ENCODE results near the gene ETV6. TPM values are rescaled to one million over a fixed set of nuclear protein-coding genes. Genes with fewer than 3 reads are reported as not detected.

The ETV6 gene
- total RNA-seq, 2 experiments from 2014 or later = 17.1 to 19.3 TPM

GRCh38 chr12:11712491-11712890, 63.0 kb downstream of the ETV6 start:
- DNase-seq (ENCODE audit: low spot score) = no peak
- no peak overlapping the region for H3K27ac ChIP-seq (ENCODE audit: low read depth, low read length, poor library complexity, severe bottlenecking)
- no peak overlapping the region for H2AFZ ChIP-seq (ENCODE audit: low read length)
- ChIA-PET POLR2A (no interaction called here), CTCF (ENCODE audit: unreplicated experiment) (no interaction called here)
- H3K9me2 ChIP-seq (ENCODE audit: insufficient read depth, low read length) = no peaks in the 10 kb centered on the region
- H3K4me3 ChIP-seq (ENCODE audit: low read depth, low read length, poor library complexity, severe bottlenecking) = no peak overlapping the region
- no peak overlapping the region for H3K4me2 ChIP-seq (ENCODE audit: low read length)
- no TSS peak for BruUV-seq (replicated peaks)
- intact Hi-C loops (cut with micrococcal nuclease; ENCODE audit: unreplicated experiment) = no loop called here
- no peaks in the 10 kb centered on the region for H3K79me2 ChIP-seq (ENCODE audit: insufficient read depth, low read depth, low read length)
- H3K36me3 ChIP-seq (ENCODE audit: insufficient read depth, low read length) = peaks cover 18% of the 10 kb centered on the region
- TF ChIP-seq CTCF (conservative IDR thresholded peaks at IDR 0.05; ENCODE audit: low read length) = no peak
- no peak for TF ChIP-seq EZH2phosphoT487 (IDR thresholded peaks at IDR 0.05; ENCODE audit: borderline replicate concordance, low read depth, low read length)
- peaks cover 4% of the 10 kb centered on the region for H3K4me1 ChIP-seq (ENCODE audit: insufficient read depth, low read length, poor library complexity, severe bottlenecking)
- no peaks in the 10 kb centered on the region for H3K9me3 ChIP-seq (ENCODE audit: low read length)
- no peaks in the 10 kb centered on the region; the same call in 1 of the 2 replicates for H4K20me1 ChIP-seq (ENCODE audit: insufficient read depth, low read length)

DNA sequence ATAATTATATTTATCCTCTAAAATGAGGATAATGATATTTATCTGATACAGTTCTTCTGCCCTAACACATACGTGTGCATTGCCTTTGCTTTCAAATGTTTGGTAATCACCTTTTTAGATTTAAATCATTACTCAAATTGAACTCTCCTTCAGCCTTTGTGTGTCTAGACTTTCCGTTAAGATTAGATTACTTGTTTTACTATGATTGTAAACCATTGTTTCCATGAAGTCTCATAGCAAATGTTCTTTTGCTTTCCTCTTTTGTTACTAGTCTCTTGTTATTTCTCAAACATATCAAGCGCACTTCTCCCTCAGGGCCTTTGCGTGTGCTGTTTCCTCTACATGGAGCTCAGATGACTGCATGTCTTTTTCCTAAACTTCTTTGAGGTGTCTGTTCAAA, 63.7 kb downstream of the ETV6 start:
- intact Hi-C loops (cut with micrococcal nuclease; ENCODE audit: unreplicated experiment) = no loop called here

More for the DNA sequence above, 63.7 kb downstream of the ETV6 start:
- peaks cover 9% of the 10 kb centered on the region for H3K4me1 ChIP-seq (ENCODE audit: insufficient read depth, low read length, poor library complexity, severe bottlenecking)
- H3K79me2 ChIP-seq (ENCODE audit: insufficient read depth, low read depth, low read length) = no peaks in the 10 kb centered on the region
- no peak overlapping the region for H2AFZ ChIP-seq (ENCODE audit: low read length)
- H3K4me3 ChIP-seq (ENCODE audit: low read depth, low read length, poor library complexity, severe bottlenecking) = no peak overlapping the region
- ChIA-PET POLR2A (no interaction called here), CTCF (ENCODE audit: unreplicated experiment) (no interaction called here)
- no peak overlapping the region for H3K4me2 ChIP-seq (ENCODE audit: low read length)
- BruUV-seq (replicated peaks) = no TSS peak
- H3K27ac ChIP-seq (ENCODE audit: low read depth, low read length, poor library complexity, severe bottlenecking) = no peak overlapping the region
- H3K9me3 ChIP-seq (ENCODE audit: low read length) = no peaks in the 10 kb centered on the region
- H3K36me3 ChIP-seq (ENCODE audit: insufficient read depth, low read length) = peaks cover 18% of the 10 kb centered on the region
- H4K20me1 ChIP-seq (ENCODE audit: insufficient read depth, low read length) = no peaks in the 10 kb centered on the region; the same call in 1 of the 2 replicates
- DNase-seq (ENCODE audit: low spot score) = no peak
- no peaks in the 10 kb centered on the region for H3K9me2 ChIP-seq (ENCODE audit: insufficient read depth, low read length)
- TF ChIP-seq EZH2phosphoT487 (IDR thresholded peaks at IDR 0.05; ENCODE audit: borderline replicate concordance, low read depth, low read length) (no peak), CTCF (conservative IDR thresholded peaks at IDR 0.05; ENCODE audit: low read length) (no peak)
